Omental fat pad (tissue), 4 donors: ENCODE results near the gene OPHN1. TPM values are rescaled to one million over a fixed set of nuclear protein-coding genes. Genes with fewer than 3 reads are reported as not detected.

Source experiments
- ATAC-seq: fragments of 150-250 bp; one replicate; pipeline ENCODE4 v1.9.1; 2016; ENCODE audit warnings: mild to moderate bottlenecking, moderate library complexity; ENCODE audit not compliant: low FRiP score
- DNase-seq: peaks from one replicate; pipeline ENCODE4 v3.0.0-alpha.2; 2019; ENCODE audit warnings: low spot score
- total RNA-seq, 4 donors: library from RNA; depleted of rRNA; stranded (reverse); fragments of >200 nt; gene quantifications; one replicate each; pipeline ENCODE4 v1.1.0, GENCODE V29; 2016
- TF ChIP-seq, protein P1 (sequence below), 3 donors: fragments of 450-650 bp; IDR thresholded peaks; one replicate each; pipeline ENCODE4 v1.5.1; 2016 to 2017; ENCODE audit warnings: antibody characterized with exemption in 3 of 3, mild to moderate bottlenecking in 3 of 3, moderate library complexity in 2 of 3

Gene OPHN1
- total RNA-seq, 4 donors from 2014 or later: 5.3 to 24.1 (median 6.6) TPM

DNA sequence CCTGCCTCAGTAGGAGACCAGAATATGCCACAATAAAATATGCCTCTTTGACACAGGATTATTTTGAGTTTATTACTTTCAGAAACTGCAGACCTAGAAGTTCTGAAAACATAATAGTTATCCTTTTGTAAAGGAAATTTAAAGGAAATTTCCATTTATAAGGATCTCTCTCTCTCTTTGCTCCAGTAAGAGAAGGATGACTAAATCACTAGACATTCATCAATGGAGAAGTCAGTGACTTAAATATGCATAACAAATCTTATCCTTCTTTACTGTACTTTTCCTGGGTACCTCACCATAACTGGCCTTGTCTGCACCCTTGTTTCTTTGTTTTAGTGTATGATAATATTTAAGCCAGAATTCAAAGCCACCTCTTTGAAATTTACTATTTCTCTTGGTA, 28.3 kb upstream of the OPHN1 start:
- TF ChIP-seq, protein P1, sequence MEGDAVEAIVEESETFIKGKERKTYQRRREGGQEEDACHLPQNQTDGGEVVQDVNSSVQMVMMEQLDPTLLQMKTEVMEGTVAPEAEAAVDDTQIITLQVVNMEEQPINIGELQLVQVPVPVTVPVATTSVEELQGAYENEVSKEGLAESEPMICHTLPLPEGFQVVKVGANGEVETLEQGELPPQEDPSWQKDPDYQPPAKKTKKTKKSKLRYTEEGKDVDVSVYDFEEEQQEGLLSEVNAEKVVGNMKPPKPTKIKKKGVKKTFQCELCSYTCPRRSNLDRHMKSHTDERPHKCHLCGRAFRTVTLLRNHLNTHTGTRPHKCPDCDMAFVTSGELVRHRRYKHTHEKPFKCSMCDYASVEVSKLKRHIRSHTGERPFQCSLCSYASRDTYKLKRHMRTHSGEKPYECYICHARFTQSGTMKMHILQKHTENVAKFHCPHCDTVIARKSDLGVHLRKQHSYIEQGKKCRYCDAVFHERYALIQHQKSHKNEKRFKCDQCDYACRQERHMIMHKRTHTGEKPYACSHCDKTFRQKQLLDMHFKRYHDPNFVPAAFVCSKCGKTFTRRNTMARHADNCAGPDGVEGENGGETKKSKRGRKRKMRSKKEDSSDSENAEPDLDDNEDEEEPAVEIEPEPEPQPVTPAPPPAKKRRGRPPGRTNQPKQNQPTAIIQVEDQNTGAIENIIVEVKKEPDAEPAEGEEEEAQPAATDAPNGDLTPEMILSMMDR (IDR thresholded peaks at IDR 0.05): no peak
- no peak for DNase-seq
- no peak for ATAC-seq

DNA sequence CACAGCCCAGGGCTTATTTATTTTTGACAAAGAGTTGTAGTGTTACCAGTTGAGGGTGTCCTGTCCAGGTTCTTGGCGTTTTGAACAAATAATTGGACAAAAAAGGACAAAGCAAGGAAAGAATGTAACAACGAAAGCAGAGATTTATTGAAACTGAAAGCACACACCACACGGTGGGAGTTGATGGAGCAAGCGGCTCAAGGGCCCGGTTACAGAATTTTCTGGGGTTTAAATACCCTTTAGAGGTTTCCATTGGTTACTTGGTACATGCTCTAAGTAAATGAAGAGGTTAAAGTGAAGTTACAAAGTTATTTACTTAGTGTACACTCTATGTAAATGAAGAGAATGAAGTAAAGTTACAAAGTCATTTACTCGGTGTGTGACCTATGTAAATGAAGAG, 27.8 kb upstream of the OPHN1 start:
- ATAC-seq (no peak), DNase-seq (no peak)
- TF ChIP-seq, protein P1 (IDR thresholded peaks at IDR 0.05): no peak

DNA sequence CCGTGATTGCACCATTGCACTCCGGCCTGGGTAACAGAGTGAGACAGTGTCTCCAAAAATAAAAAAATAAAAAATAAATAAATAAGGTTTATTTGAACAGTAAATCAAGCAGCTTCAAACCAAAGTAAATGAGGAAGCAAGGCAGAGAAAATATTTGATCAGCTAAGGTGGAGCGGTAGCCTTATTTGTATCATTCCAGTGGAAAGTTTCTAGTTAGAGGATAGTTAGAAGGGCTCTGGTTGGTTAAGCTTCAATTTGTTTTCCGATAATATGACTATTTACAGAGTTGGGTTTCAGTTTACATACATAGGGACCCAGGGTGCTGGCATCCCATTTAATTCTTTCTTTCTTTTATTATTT, 21.8 kb upstream of the OPHN1 start:
- TF ChIP-seq, protein P1 (IDR thresholded peaks at IDR 0.05): no peak
- ATAC-seq: no peak
- no peak for DNase-seq

DNA sequence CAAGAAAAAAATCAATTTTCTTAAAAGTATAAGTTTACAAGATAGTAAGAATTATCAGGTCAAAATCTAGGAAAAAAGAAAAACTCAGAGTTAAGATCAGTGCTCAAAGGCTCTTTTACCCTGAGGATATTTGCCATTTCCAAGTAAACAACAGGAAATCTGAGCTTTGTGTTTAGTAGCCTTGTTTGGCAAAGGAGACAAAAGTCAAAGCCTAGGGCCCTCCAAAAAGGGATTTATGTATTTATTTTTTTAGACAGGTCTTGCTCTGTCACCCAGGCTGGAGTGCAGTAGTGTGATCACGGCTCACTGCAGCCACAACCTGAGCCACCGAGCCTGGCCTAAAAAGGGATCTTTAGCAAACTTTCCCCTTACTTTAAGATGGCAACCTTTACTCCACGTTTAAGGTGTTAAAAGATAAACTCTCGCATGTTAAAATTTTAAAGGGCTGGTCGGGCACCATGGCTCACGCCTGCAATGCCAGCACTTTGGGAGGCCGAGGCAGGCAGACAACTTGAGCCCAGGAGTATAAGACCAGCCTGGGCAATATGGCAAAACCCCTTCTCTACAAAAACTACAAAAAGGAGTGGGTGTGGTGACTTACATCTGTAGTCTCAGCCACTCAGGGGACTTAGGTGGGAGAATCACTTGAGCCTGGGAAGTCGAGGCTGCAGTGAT, 21.3 kb upstream of the OPHN1 start:
- TF ChIP-seq, protein P1 (IDR thresholded peaks at IDR 0.05): no peak
- DNase-seq (no peak), ATAC-seq (no peak)

DNA sequence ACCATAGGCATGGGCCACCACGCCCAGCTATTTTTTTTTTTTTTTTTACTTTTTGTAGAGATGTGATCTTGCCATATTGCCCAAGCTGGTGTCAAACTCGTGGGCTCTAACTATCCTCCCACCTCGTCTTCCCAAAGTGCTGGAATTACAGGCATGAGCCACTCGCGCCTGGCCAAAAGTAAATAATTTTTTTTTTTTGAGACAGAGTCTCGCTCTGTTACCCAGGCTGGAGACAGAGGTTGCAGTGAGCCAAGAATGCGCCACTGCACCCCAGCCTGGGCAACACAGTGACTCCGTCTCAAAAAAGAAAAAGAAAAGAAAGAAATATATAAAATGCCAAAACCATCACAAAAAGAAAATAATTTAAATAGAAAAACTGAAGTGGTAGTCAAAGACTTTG, 18.4 kb upstream of the OPHN1 start:
- DNase-seq: no peak
- TF ChIP-seq, protein P1 (IDR thresholded peaks at IDR 0.05): no peak
- no peak for ATAC-seq

DNA sequence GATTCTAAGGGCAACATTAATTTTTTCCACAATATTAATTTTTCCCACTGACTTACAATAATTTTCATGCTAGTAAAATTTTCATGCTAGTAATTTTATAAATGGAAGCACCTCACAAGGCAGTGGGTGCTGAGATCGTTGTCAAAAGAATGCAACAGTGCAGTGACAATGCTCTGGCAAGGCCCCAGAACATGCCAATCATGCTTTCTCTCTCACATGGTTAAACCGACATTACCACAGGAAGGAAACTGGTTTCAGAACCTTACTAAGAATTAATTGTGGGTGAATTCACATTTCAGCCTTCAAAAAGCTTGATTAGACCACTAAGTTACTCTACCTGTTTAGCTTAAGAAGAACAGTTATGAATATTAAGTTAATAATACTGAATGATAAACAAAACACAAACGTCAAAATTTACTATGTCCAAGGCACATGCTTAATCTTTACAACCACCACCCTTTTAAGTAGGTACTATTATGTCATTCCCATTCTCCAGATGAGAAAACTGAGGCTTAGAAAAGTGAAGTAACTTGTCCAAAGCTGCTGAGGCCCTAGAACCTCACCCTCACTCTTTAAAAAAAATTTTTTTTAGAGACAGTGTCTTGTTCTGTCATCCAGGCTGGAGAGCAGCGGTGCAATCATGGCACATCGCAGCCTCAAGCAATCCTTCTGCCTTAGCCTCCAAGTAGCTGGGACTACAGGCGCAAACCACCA, 10.0 kb upstream of the OPHN1 start:
- ATAC-seq (no peak), DNase-seq (no peak)
- TF ChIP-seq, protein P1 (IDR thresholded peaks at IDR 0.05): no peak

DNA sequence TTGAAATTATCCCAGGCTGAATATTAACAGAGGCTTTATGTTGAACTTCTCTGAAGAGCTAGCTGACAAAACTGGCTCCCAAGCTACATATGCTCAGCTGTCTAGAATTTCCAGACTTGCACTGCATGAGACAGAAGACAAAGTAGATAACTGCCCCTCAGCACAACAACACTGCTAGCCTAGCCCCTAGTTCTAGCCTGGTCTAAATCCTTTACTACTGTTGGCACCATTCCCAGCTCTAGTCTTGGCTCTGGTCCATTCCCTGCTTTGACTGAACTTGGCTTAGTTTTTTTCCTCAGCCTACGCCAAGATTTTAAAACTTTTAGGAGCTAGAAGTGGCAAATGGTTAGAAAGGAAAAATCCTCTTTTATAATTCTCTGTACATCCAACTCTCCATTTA, 7.6 kb upstream of the OPHN1 start:
- ATAC-seq (no peak), DNase-seq (no peak)
- TF ChIP-seq, protein P1 (IDR thresholded peaks at IDR 0.05): no peak
